Keratinocyte (primary cell): ENCODE measurements around the gene CDH8. TPM values are rescaled to one million over a fixed set of nuclear protein-coding genes. Genes with fewer than 3 reads are reported as not detected.

Source experiments
- DNase-seq: peaks from one replicate; pipeline ENCODE4 v3.0.0-alpha.2; 2011; ENCODE audit warnings: low read depth, missing footprints, low spot score
- FAIRE-seq: peaks from 2 replicates; lab custom pipeline; 2011; peaks lifted over from hg19 to GRCh38; lab: Jason Lieb, UNC
- H2AFZ ChIP-seq: 2 replicates; pipeline ENCODE4 v1.6.0; 2012; ENCODE audit warnings: low read length, control low read depth, inconsistent platforms; ENCODE audit not compliant: control insufficient read depth
- H3K27ac ChIP-seq: 2 replicates; pipeline ENCODE4 v1.5.1; 2011; ENCODE audit warnings: low read length; ENCODE audit not compliant: control insufficient read depth, insufficient read depth
- H3K27me3 ChIP-seq: 3 replicates; pipeline ENCODE4 v1.6.0; 2011; ENCODE audit warnings: low read length; ENCODE audit not compliant: control insufficient read depth, insufficient read depth; ENCODE audit errors: extremely low read depth
- H3K36me3 ChIP-seq, 2 experiments: 2 replicates in 1 of 2; 3 replicates in 1 of 2; pipeline ENCODE4 v1.5.1; 2011; ENCODE audit warnings: low read length in 2 of 2, mild to moderate bottlenecking in 1 of 2; ENCODE audit not compliant: control insufficient read depth in 2 of 2, insufficient read depth in 2 of 2; ENCODE audit errors: extremely low read depth in 1 of 2
- H3K4me1 ChIP-seq: 3 replicates; pipeline ENCODE4 v1.5.1; 2011; ENCODE audit warnings: low read length; ENCODE audit not compliant: control insufficient read depth, insufficient read depth; ENCODE audit errors: extremely low read depth
- H3K4me2 ChIP-seq: 3 replicates; pipeline ENCODE4 v1.6.0; 2011; ENCODE audit warnings: low read depth, low read length; ENCODE audit not compliant: control insufficient read depth, insufficient read depth; ENCODE audit errors: extremely low read depth
- H3K4me3 ChIP-seq, 3 experiments: fragments of 200-600 bp in 1 of 3; sonication (generic) in 1 of 3; 2 replicates in 2 of 3; 3 replicates in 1 of 3; pipeline ENCODE4 v1.5.1; 2011 to 2016; ENCODE audit warnings: low read length in 3 of 3, mild to moderate bottlenecking in 3 of 3, control low read depth in 2 of 3, inconsistent platforms in 1 of 3, low read depth in 1 of 3, mixed read lengths in 1 of 3, mixed run types in 1 of 3, moderate library complexity in 1 of 3; ENCODE audit not compliant: control insufficient read depth in 2 of 3, insufficient read depth in 2 of 3; ENCODE audit errors: extremely low read depth in 1 of 3
- H3K79me2 ChIP-seq: 2 replicates; pipeline ENCODE4 v1.6.0; 2012; ENCODE audit warnings: low read length; ENCODE audit not compliant: control insufficient read depth, insufficient read depth
- H3K9ac ChIP-seq: 3 replicates; pipeline ENCODE4 v1.6.0; 2011; ENCODE audit warnings: low read length; ENCODE audit not compliant: control insufficient read depth, insufficient read depth; ENCODE audit errors: extremely low read depth
- H3K9me1 ChIP-seq: 3 replicates; pipeline ENCODE4 v1.6.0; 2011; ENCODE audit warnings: low read length; ENCODE audit not compliant: control insufficient read depth, insufficient read depth; ENCODE audit errors: extremely low read depth
- H3K9me3 ChIP-seq: 2 replicates; pipeline ENCODE4 v1.5.1; 2012; ENCODE audit warnings: low read depth, low read length; ENCODE audit not compliant: control insufficient read depth
- H4K20me1 ChIP-seq: 3 replicates; pipeline ENCODE4 v1.6.0; 2011; ENCODE audit warnings: low read length; ENCODE audit not compliant: control insufficient read depth, insufficient read depth; ENCODE audit errors: extremely low read depth
- EZH2 ChIP-seq: IDR thresholded peaks from one replicate; pipeline ENCODE4 v1.6.1; 2012; ENCODE audit warnings: inconsistent platforms, mild to moderate bottlenecking, low read length, moderate library complexity
- dilution Hi-C: fragments of 300-500 bp; cut with MboI; formaldehyde crosslinking; loops from one replicate; pipeline ENCODE4 v1.7.0; 2020; ENCODE audit warnings: low sequenced_read_pairs; ENCODE audit not compliant: extremely low pct_ligation_motif_present
- polyA plus RNA-seq, 5 experiments: library from polyadenylated mRNA; depleted of rRNA in 3 of 5; stranded (reverse) in 3 of 5; stranded (forward) in 1 of 5; unstranded in 1 of 5; fragments of >200 nt; gene quantifications; 1 replicate in 1 of 5; 2 replicates in 3 of 5; 3 replicates in 1 of 5; pipeline versions ENCODE4 v1.2.1 to v1.2.3, GENCODE V29; 2011 to 2012; ENCODE audit warnings: missing spikeins in 2 of 5, low read depth in 1 of 5, low replicate concordance in 1 of 5
- TF ChIP-seq, protein P1 (sequence below), 3 experiments: IDR thresholded peaks in 1 of 3; conservative IDR thresholded peaks in 1 of 3; optimal IDR thresholded peaks in 1 of 3; 2 replicates in 2 of 3; 3 replicates in 1 of 3; pipeline versions ENCODE3 to v1.5.1; 2011; ENCODE audit warnings: low read length in 3 of 3, mild to moderate bottlenecking in 3 of 3, moderate library complexity in 2 of 3, control low read depth in 1 of 3, inconsistent platforms in 1 of 3; ENCODE audit not compliant: insufficient read depth in 2 of 3; ENCODE audit errors: extremely low read depth in 1 of 3

CDH8 gene
- polyA plus RNA-seq, 1 donor (not counting 4 experiments of a cell fraction or from before 2014, with no cell fraction given), result 0.18 TPM

DNA sequence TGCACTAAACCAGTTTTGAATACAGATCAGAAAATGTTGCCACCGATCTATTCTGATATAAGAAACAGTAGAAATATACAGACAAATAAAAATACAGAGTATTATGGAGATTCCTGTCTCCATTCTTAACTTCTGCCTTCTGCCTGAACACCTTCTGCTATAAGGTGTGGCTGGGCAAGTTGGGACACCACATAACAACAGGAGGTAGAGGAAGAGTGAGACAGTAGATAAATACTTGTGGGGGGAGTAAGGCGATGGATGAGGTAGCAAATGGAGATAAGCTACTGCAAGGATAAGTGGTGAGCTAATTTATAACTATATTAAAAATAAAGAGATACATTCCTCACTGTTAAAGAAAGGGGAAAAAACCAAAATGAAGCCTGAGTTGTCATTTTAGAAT lies 143.7 kb downstream of the CDH8 start:
- Histone ChIP-seq H4K20me1 (no peaks in the 10 kb centered on the region), H3K4me2 (peak overlapping the region; percentile 65), H3K9me1 (no peaks in the 10 kb centered on the region), H3K9me3 (no peaks in the 10 kb centered on the region), H3K9ac (no peak overlapping the region), H3K4me1 (peaks cover 21% of the 10 kb centered on the region), H3K4me3 (peak overlapping the region in 1 of 3 experiments; percentile 24), H3K79me2 (no peaks in the 10 kb centered on the region), H2AFZ (peak overlapping the region; percentile 38), H3K27ac (no peak overlapping the region), H3K36me3 (no peaks in the 10 kb centered on the region), H3K27me3 (no peaks in the 10 kb centered on the region)
- TF ChIP-seq, protein P1, sequence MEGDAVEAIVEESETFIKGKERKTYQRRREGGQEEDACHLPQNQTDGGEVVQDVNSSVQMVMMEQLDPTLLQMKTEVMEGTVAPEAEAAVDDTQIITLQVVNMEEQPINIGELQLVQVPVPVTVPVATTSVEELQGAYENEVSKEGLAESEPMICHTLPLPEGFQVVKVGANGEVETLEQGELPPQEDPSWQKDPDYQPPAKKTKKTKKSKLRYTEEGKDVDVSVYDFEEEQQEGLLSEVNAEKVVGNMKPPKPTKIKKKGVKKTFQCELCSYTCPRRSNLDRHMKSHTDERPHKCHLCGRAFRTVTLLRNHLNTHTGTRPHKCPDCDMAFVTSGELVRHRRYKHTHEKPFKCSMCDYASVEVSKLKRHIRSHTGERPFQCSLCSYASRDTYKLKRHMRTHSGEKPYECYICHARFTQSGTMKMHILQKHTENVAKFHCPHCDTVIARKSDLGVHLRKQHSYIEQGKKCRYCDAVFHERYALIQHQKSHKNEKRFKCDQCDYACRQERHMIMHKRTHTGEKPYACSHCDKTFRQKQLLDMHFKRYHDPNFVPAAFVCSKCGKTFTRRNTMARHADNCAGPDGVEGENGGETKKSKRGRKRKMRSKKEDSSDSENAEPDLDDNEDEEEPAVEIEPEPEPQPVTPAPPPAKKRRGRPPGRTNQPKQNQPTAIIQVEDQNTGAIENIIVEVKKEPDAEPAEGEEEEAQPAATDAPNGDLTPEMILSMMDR (optimal IDR thresholded peaks at IDR 0.05 in 1 of 3, IDR thresholded peaks at IDR 0.05 in 1 of 3, conservative IDR thresholded peaks at IDR 0.05 in 1 of 3; ENCODE audit: extremely low read depth in 1 of 3, insufficient read depth in 2 of 3, low read length in 3 of 3), result no peak
- TF ChIP-seq EZH2, result no peak
- dilution Hi-C loops, result no loop called here
- DNase-seq, result peak; percentile 19
- FAIRE-seq, result peak; percentile 83

DNA sequence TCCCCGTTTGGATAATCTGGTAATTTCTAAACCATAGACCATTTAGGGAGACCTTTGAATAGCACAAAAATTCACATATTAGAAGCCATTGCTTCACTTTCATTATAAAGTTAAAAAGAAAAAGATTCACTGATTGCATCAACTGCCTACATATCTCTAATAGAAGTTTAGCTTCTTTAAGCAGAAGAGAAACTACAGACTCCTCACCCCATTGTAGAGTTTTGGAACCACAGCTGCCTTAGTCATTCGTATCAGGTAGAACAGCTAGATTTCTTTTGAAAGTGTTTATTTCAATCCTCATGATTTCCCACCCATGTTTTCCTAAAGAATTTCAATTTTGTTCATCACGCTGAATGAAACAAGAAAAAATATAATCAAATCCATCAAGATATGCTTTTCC lies 144.8 kb downstream of the CDH8 start:
- Histone ChIP-seq H3K9me1 (no peaks in the 10 kb centered on the region), H3K36me3 (no peaks in the 10 kb centered on the region), H2AFZ (peak overlapping the region; percentile 35), H3K9me3 (no peaks in the 10 kb centered on the region), H4K20me1 (no peaks in the 10 kb centered on the region), H3K9ac (no peak overlapping the region), H3K27ac (no peak overlapping the region), H3K4me1 (peaks cover 21% of the 10 kb centered on the region), H3K79me2 (no peaks in the 10 kb centered on the region), H3K4me2 (peak overlapping the region; percentile 27), H3K27me3 (no peaks in the 10 kb centered on the region), H3K4me3 (no peak overlapping the region)
- dilution Hi-C loops, result no loop called here
- no peak for DNase-seq
- no peak for TF ChIP-seq EZH2
- TF ChIP-seq, protein P1 (optimal IDR thresholded peaks at IDR 0.05 in 1 of 3, IDR thresholded peaks at IDR 0.05 in 1 of 3, conservative IDR thresholded peaks at IDR 0.05 in 1 of 3; ENCODE audit: extremely low read depth in 1 of 3, insufficient read depth in 2 of 3, low read length in 3 of 3), result no peak
- FAIRE-seq, result no peak
